ENCODE results near the gene IER5L. TPM values are rescaled to one million over a fixed set of nuclear protein-coding genes. Genes with fewer than 3 reads are reported as not detected.
A peak's percentile ranks its signal among the peaks of the same experiment; 100 is the strongest.

The IER5L gene
- total and polyA plus RNA-seq, 4 donors: 8.8 to 66.9 (median 32.8) TPM

DNA sequence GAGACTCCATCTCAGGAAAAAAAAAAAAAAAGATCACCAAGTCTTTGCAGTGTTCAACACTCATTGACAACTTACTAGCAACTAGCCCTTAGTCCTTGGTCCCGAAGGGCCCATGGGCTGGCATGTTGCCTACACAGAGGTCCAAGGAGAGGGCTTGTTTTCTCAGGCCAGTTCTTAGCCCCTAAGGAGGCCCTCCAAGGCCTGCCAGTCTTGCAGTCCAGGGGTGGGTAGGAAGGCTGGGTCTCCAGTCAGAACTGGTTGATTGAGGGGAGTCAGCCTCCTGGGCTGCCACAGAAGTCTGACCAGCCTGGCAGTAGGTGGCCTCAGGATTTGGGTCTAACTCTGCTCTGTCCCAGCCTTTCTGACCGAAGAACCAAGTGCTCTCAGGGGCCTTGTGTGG is 32.7 kb downstream of the IER5L start:
- no peaks in the 10 kb centered on the region for H3K9me3 ChIP-seq (ENCODE audit: control insufficient read depth, low read length)
- H3K27me3 ChIP-seq (ENCODE audit: control insufficient read depth in 1 of 2, insufficient read depth in 2 of 2, low read length in 1 of 2): no peaks in the 10 kb centered on the region
- no peaks in the 10 kb centered on the region for H3K36me3 ChIP-seq (ENCODE audit: control insufficient read depth in 1 of 2, insufficient read depth in 2 of 2, low read length in 1 of 2)
- 17 to 23% methylated on average over 2 of the region's 2 CpGs for WGBS, 2 donors
- intact Hi-C loops (cut with DNase I): loop anchor here in 1 of 2 donors (2.0 kb wide), 1 partner anchor 27 kb away; no protein-coding TSS in a partner anchor
- ATAC-seq (ENCODE audit: low FRiP score): no peak
- DNase-seq: no peak
- H3K4me1 ChIP-seq (ENCODE audit: control insufficient read depth in 1 of 2, insufficient read depth in 2 of 2, low read length in 2 of 2): peaks cover 0 to 6% of the 10 kb centered on the region in 2 donors
- H3K27ac ChIP-seq (ENCODE audit: low read depth in 1 of 2, low read length in 2 of 2): peak overlapping the region; percentile 45 to 85
- H3K4me3 ChIP-seq (ENCODE audit: low read length in 2 of 2): no peak overlapping the region

DNA sequence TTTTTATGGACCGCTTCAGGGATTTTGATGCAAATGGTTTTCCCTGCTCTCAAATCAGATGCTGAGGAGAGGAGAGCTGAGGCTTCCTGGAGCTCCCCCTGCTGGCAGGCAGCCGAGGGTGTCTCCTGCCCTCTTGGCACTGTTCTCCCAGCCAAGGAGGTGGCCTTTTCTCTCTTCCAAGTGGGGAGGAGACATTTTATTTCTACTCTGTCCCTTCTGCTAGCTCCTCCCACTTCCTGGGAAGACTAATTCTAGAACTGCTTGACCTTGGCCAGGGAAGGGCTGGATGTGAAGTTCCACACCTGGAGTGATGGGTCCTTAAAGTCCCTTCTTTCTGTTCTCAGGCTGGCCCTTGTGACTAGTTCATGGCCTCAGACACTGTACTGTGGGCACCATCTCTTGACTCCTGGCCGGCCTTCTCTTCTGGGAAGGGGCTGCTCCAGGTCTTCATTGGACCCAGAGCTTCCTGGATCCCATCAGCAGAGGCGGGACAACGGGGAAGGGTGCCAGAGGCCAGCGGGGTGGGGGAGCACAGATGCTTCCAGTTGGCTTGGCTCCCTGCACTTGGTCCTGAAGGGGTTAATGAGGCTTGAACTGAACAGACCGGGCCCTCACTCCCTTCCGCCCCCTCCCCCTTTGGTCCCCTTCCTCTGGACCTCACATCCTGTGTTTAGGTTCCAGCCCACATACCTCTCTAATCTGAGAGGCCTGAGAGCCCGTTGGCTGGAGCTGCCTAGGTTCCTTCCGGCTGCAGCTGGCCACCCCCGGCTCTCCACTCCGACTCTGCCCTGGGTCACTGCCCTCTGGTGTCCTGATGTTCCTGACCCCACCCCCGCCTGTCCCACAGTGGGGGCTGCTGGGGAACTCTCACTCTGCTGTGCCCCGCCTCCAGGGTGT is 34.8 kb downstream of the IER5L start:
- 11% methylated on average over 13 to 14 of the region's 14 CpGs for WGBS, 2 donors
- peaks cover 0 to 6% of the 10 kb centered on the region in 2 donors for H3K4me1 ChIP-seq (ENCODE audit: control insufficient read depth in 1 of 2, insufficient read depth in 2 of 2, low read length in 2 of 2)
- H3K27ac ChIP-seq (ENCODE audit: low read depth in 1 of 2, low read length in 2 of 2): peak overlapping the region; percentile 88 to 100
- H3K4me3 ChIP-seq (ENCODE audit: low read length in 2 of 2): no peak overlapping the region
- ATAC-seq (ENCODE audit: low FRiP score): peak; percentile 46
- intact Hi-C loops (cut with DNase I): loop anchor here in 1 of 2 donors (2.0 to 5.0 kb wide), 2 partner anchors 32 to 354 kb away; no protein-coding TSS in a partner anchor
- H3K27me3 ChIP-seq (ENCODE audit: control insufficient read depth in 1 of 2, insufficient read depth in 2 of 2, low read length in 1 of 2): no peaks in the 10 kb centered on the region
- no peaks in the 10 kb centered on the region for H3K36me3 ChIP-seq (ENCODE audit: control insufficient read depth in 1 of 2, insufficient read depth in 2 of 2, low read length in 1 of 2)
- H3K9me3 ChIP-seq (ENCODE audit: control insufficient read depth, low read length): no peaks in the 10 kb centered on the region
- DNase-seq: peak; percentile 93 to 96

DNA sequence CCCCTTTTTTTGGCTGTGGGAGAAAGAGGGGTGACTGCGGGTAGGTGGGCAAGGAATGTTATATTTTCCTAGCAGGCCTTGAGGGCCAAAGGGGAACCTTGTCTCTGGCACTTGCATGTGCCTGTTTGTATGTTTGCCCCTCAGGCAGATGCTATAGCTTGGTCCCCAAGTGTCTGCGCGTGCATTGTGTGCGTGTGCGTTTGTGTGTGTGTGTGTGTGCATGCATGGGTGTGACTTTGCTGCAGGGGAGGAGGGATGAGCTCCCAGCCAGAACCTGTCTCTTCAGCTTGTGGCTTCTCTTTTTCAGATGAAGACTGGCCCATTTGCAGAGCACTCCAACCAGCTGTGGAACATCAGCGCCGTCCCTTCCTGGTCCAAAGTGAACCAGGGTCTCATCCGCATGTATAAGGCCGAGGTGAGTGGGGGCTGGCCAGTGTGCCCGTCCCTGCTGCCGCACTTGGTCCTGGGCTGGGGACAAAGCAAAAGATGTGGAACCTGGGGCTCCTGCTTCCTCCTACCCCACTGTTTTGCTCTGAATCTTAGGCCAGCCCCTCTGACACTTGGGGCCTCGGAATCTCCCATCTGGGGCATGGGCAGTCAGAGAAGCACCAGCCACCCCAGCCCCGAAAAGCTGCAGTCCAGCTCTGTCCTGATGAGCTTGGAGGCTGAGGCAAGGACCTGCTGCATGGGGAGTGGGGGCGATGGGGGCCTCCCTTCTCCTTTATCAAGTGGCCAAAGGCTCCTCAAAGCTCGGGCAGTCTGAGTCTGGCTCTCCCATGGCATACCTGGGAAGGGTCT is 35.7 kb downstream of the IER5L start:
- no peak for ATAC-seq (ENCODE audit: low FRiP score)
- Histone ChIP-seq H3K4me3 (ENCODE audit: low read length in 2 of 2) (no peak overlapping the region), H3K27me3 (ENCODE audit: control insufficient read depth in 1 of 2, insufficient read depth in 2 of 2, low read length in 1 of 2) (no peaks in the 10 kb centered on the region), H3K36me3 (ENCODE audit: control insufficient read depth in 1 of 2, insufficient read depth in 2 of 2, low read length in 1 of 2) (no peaks in the 10 kb centered on the region), H3K27ac (ENCODE audit: low read depth in 1 of 2, low read length in 2 of 2) (peak overlapping the region; percentile 99 to 100), H3K4me1 (ENCODE audit: control insufficient read depth in 1 of 2, insufficient read depth in 2 of 2, low read length in 2 of 2) (peaks cover 0 to 6% of the 10 kb centered on the region in 2 donors), H3K9me3 (ENCODE audit: control insufficient read depth, low read length) (no peaks in the 10 kb centered on the region)
- WGBS, 2 donors: 40 to 47% methylated on average over 15 of the region's 15 CpGs
- no peak for DNase-seq
- intact Hi-C loops (cut with DNase I): loop anchor here in 1 of 2 donors (2.0 to 5.0 kb wide), 2 partner anchors 32 to 355 kb away; no protein-coding TSS in a partner anchor

DNA sequence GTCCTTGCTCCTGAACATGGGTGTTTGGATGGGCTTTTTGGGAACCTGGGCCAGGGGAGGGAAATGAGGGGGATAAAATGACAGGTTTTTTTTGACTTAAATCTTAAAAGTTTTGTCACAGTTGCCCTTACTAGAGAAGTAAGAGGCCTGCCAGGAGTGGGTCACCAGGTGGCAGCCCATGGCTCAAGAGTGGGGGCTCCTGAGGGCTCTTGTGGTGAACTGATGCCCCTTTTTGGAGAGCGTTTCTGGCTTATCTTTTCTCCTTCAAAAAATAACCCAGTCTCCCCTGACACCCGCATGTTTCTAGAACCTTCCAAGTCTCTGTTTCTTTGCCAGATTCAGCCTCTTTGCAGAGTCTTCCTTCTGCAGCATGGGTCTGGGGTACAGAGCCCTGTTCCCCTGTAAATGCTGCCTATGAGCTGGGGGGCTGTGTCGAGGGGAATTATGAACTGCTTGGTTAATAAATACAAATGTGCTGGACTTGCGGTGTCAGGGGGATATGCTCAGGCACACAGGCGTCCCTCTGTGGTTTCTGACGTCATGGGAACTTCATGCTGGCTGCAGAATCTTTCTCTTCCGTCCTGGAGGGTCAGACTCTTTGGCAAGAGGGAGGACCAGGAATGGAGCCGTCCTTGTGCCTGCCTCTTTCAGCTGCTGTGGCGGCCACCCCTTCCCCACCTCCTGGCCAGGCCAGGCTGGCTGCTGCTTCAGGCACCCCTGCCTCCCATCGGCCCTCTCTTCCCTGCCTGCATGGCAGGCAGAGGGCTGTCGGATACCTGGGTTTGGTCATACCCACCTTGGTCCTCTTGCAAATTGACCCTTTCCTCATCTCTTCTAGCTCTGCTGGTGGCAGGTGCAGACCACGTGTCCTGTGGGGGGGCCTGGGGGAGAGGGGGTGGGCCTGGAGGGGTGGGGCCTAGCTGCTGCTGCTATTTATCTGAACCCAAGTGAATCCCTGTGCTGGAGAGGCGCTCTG is 36.7 kb downstream of the IER5L start:
- ATAC-seq (ENCODE audit: low FRiP score) (peak; percentile 13), DNase-seq (peak in 1 of 2 donors; percentile 86)
- H3K4me1 ChIP-seq (ENCODE audit: control insufficient read depth in 1 of 2, insufficient read depth in 2 of 2, low read length in 2 of 2): peaks cover 0 to 4% of the 10 kb centered on the region in 2 donors
- H3K9me3 ChIP-seq (ENCODE audit: control insufficient read depth, low read length): no peaks in the 10 kb centered on the region
- H3K27ac ChIP-seq (ENCODE audit: low read depth in 1 of 2, low read length in 2 of 2): peak overlapping the region; percentile 99 to 100
- WGBS, 2 donors: 5 to 7% methylated on average over 11 to 13 of the region's 13 CpGs
- intact Hi-C loops (cut with DNase I): loop anchor here in 1 of 2 donors (2.0 to 5.0 kb wide), 2 partner anchors 33 to 356 kb away; no protein-coding TSS in a partner anchor
- no peak overlapping the region for H3K4me3 ChIP-seq (ENCODE audit: low read length in 2 of 2)
- H3K27me3 ChIP-seq (ENCODE audit: control insufficient read depth in 1 of 2, insufficient read depth in 2 of 2, low read length in 1 of 2): no peaks in the 10 kb centered on the region
- H3K36me3 ChIP-seq (ENCODE audit: control insufficient read depth in 1 of 2, insufficient read depth in 2 of 2, low read length in 1 of 2): no peaks in the 10 kb centered on the region

DNA sequence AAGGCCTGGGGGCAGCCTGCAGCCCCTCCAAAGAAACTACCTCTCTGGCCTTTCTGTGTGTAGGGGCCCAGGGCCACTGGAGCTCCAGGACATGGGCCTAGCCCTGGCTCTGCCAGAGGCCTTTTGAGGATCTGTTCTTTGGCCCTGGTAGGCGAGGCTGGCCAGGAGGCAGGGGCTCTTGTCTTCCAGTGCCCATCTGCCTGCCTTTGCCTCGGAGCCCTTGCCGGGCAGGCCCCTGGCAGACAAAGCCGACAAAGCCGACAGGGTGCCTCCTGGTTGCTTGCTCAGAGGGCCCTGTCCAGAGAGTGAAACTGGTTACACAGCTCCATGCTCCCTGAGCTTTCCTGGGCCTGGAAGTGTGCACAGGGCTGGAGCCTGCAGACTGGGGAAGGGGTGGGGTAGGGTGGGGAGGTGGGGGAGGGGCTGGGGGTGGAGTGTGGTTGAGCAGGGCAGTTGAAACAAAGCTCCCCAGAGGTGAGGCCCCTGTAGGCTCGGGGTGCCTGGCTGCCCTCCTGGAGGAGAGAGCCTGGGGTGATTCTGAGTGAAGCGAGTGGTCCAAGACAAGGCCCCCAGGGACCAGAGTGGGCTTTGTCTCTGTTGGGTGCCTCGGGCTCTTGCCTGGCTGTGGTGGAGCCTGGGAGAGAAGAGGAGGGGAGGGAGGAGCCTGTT is 37.5 kb downstream of the IER5L start:
- no peaks in the 10 kb centered on the region for H3K9me3 ChIP-seq (ENCODE audit: control insufficient read depth, low read length)
- no peak overlapping the region for H3K4me3 ChIP-seq (ENCODE audit: low read length in 2 of 2)
- intact Hi-C loops (cut with DNase I): loop anchor here (1.0 to 5.0 kb wide), 2 partner anchors 357 to 467 kb away; no protein-coding TSS in a partner anchor
- ATAC-seq (ENCODE audit: low FRiP score) (peak; percentile 3), DNase-seq (peak in 1 of 2 donors; percentile 69)
- H3K4me1 ChIP-seq (ENCODE audit: control insufficient read depth in 1 of 2, insufficient read depth in 2 of 2, low read length in 2 of 2): peaks cover 0 to 4% of the 10 kb centered on the region in 2 donors
- H3K27ac ChIP-seq (ENCODE audit: low read depth in 1 of 2, low read length in 2 of 2): peak overlapping the region; percentile 99 to 100
- H3K36me3 ChIP-seq (ENCODE audit: control insufficient read depth in 1 of 2, insufficient read depth in 2 of 2, low read length in 1 of 2): no peaks in the 10 kb centered on the region
- WGBS, 2 donors: 3 to 5% methylated on average over 8 of the region's 8 CpGs
- H3K27me3 ChIP-seq (ENCODE audit: control insufficient read depth in 1 of 2, insufficient read depth in 2 of 2, low read length in 1 of 2): no peaks in the 10 kb centered on the region

DNA sequence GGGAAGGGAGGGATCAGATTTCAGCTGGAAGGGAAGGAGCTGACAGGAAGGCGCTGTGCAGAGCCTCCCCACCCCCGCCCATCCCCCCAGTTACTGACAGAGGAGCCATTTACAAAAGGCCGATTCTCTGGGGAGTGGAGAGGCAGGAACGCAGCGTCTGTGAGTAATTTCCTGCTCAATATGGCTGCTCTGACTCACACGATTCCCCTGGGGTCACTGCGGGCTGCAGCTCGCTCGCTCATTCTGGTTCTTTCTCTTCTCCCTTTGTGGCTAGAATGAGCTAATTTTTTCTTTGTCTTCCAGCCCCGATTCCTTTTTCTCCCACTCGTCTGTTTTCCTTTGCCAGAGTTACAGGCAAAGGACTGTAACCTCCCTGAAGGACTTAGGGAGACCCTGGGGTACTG is 38.1 kb downstream of the IER5L start:
- H3K4me1 ChIP-seq (ENCODE audit: control insufficient read depth in 1 of 2, insufficient read depth in 2 of 2, low read length in 2 of 2): peaks cover 0 to 4% of the 10 kb centered on the region in 2 donors

DNA sequence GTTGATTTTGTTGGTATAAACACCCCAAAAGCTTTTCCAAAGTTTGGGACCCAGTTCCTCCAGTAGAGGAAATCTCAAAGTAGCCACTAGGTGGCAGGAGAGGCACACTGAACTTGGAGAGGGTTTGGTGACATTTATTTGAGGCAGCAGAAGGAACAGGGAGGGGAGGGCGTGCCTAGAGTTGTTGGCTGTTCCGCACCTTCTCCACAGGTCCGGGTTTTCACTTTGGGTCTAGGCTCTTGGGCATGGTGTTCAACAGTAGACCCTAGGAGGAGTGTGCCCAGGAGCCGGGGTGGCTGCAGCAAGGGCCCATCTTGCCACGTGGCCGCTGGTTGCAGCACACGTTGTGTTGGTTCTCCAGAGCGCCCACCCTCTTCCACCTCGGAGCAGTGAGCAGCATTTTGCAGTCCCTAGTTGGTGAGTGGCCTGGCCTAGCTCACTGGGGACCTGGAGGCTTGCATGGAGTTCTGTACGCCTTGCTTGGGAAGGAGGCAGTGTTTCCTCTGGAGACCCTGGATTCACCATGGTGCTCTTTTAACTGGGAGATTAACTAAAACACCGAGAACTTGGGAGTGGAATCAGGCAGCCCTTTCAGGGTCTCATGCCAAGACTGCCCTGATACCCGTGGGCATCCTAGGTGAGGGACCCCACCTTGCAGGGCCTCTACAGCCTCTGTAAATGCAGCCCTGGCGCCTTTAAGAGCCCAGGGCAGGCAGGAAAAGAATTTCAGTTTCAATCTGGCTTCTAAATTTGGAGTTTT is 38.6 kb downstream of the IER5L start:
- intact Hi-C loops (cut with DNase I): loop anchor here (1.0 to 2.0 kb wide), 5 partner anchors 35 to 471 kb away; no protein-coding TSS in a partner anchor
- H3K4me1 ChIP-seq (ENCODE audit: control insufficient read depth in 1 of 2, insufficient read depth in 2 of 2, low read length in 2 of 2): peaks cover 0 to 4% of the 10 kb centered on the region in 2 donors
- 1% methylated on average over 13 of the region's 13 CpGs for WGBS, 2 donors

More for the DNA sequence above, 38.1 kb downstream of the IER5L start:
- H3K27ac ChIP-seq (ENCODE audit: low read depth in 1 of 2, low read length in 2 of 2): peak overlapping the region; percentile 99 to 100
- intact Hi-C loops (cut with DNase I): loop anchor here (1.0 to 5.0 kb wide), 7 partner anchors 34 to 471 kb away; no protein-coding TSS in a partner anchor
- H3K4me3 ChIP-seq (ENCODE audit: low read length in 2 of 2): no peak overlapping the region
- peak; percentile 89 for ATAC-seq (ENCODE audit: low FRiP score)
- 1 to 2% methylated on average over 11 of the region's 11 CpGs for WGBS, 2 donors
- H3K36me3 ChIP-seq (ENCODE audit: control insufficient read depth in 1 of 2, insufficient read depth in 2 of 2, low read length in 1 of 2): no peaks in the 10 kb centered on the region
- peak; percentile 96 for DNase-seq
- no peaks in the 10 kb centered on the region for H3K9me3 ChIP-seq (ENCODE audit: control insufficient read depth, low read length)
- no peaks in the 10 kb centered on the region for H3K27me3 ChIP-seq (ENCODE audit: control insufficient read depth in 1 of 2, insufficient read depth in 2 of 2, low read length in 1 of 2)

More for the DNA sequence above, 38.6 kb downstream of the IER5L start:
- Histone ChIP-seq H3K36me3 (ENCODE audit: control insufficient read depth in 1 of 2, insufficient read depth in 2 of 2, low read length in 1 of 2) (no peaks in the 10 kb centered on the region), H3K27ac (ENCODE audit: low read depth in 1 of 2, low read length in 2 of 2) (peak overlapping the region; percentile 49 to 99), H3K9me3 (ENCODE audit: control insufficient read depth, low read length) (no peaks in the 10 kb centered on the region), H3K4me3 (ENCODE audit: low read length in 2 of 2) (peak overlapping the region in 1 of 2 donors; percentile 38), H3K27me3 (ENCODE audit: control insufficient read depth in 1 of 2, insufficient read depth in 2 of 2, low read length in 1 of 2) (no peaks in the 10 kb centered on the region)
- DNase-seq (peak in 1 of 2 donors; percentile 87), ATAC-seq (ENCODE audit: low FRiP score) (peak; percentile 86)
